GM12878 (cell line): Measurements from ENCODE around the gene BMI1. TPM values are rescaled to one million over a fixed set of nuclear protein-coding genes. Genes with fewer than 3 reads are reported as not detected.

Experiments
- ASH2L ChIP-seq: fragments of 300-600, 200-600 bp; sonication (generic); IDR thresholded peaks from 2 replicates; pipeline ENCODE4 v1.6.1; 2017; ENCODE audit warnings: low read depth, mild to moderate bottlenecking, borderline replicate concordance
- CHD1 ChIP-seq: IDR thresholded peaks from 2 replicates; pipeline ENCODE4 v1.6.1; 2012; ENCODE audit warnings: low read depth, low read length, improper control_type of control experiment
- CUX1 ChIP-seq: IDR thresholded peaks from 2 replicates; pipeline ENCODE4 v1.6.1; 2012; ENCODE audit warnings: improper control_type of control experiment, low read depth, low read length; ENCODE audit not compliant: insufficient replicate concordance
- ELK1 ChIP-seq: IDR thresholded peaks from 2 replicates; pipeline ENCODE4 v1.6.1; 2012; ENCODE audit warnings: low read depth, low read length, improper control_type of control experiment
- ESRRA ChIP-seq: IDR thresholded peaks from 2 replicates; pipeline ENCODE4 v1.6.1; 2012; ENCODE audit warnings: mild to moderate bottlenecking, low read length, improper control_type of control experiment
- IRF4 ChIP-seq: IDR thresholded peaks from 2 replicates; pipeline ENCODE4 v1.6.1; 2011; ENCODE audit warnings: low read depth, low read length
- JUND ChIP-seq: IDR thresholded peaks from 2 replicates; pipeline ENCODE4 v1.6.1; 2012; ENCODE audit warnings: low read depth, mild to moderate bottlenecking, low read length, improper control_type of control experiment, moderate library complexity
- NKRF ChIP-seq: fragments of 450-650 bp; conservative IDR thresholded peaks from 2 replicates; pipeline ENCODE4 v1.6.1; 2017; ENCODE audit warnings: mild to moderate bottlenecking, moderate library complexity
- PBX3 ChIP-seq: IDR thresholded peaks from 2 replicates; pipeline ENCODE4 v1.6.1; 2011; ENCODE audit warnings: mild to moderate bottlenecking, low read depth, low read length, moderate library complexity; ENCODE audit not compliant: insufficient replicate concordance
- RELB ChIP-seq: fragments of 450-650 bp; IDR thresholded peaks from 2 replicates; pipeline ENCODE4 v1.6.1; 2017; ENCODE audit warnings: low read depth, mild to moderate bottlenecking, moderate library complexity
- RUNX3 ChIP-seq: IDR thresholded peaks from 2 replicates; pipeline ENCODE4 v1.6.1; 2012; ENCODE audit warnings: low read length, inconsistent platforms
- SMAD1 ChIP-seq: fragments of 450-650 bp; IDR thresholded peaks from 2 replicates; pipeline ENCODE4 v1.6.1; 2018; ENCODE audit warnings: mild to moderate bottlenecking, low read depth; ENCODE audit not compliant: partially characterized antibody
- SMC3 ChIP-seq: IDR thresholded peaks from 2 replicates; pipeline ENCODE4 v1.6.1; 2011; ENCODE audit warnings: low read length, improper control_type of control experiment, borderline replicate concordance
- SPI1 ChIP-seq: IDR thresholded peaks from 2 replicates; pipeline ENCODE4 v1.6.1; 2011; ENCODE audit warnings: low read depth, mild to moderate bottlenecking, low read length, moderate library complexity, borderline replicate concordance; ENCODE audit not compliant: insufficient read depth
- SREBF2 ChIP-seq: IDR thresholded peaks from 2 replicates; pipeline ENCODE4 v1.6.1; 2012; ENCODE audit warnings: mild to moderate bottlenecking, low read length
- SUZ12 ChIP-seq: fragments of 200-600 bp; sonication (generic); IDR thresholded peaks from one replicate; pipeline ENCODE4 v1.6.1; 2018; ENCODE audit warnings: antibody characterized with exemption, mild to moderate bottlenecking; ENCODE audit not compliant: unreplicated experiment
- TARDBP ChIP-seq: IDR thresholded peaks from 2 replicates; pipeline ENCODE4 v1.6.1; 2016; ENCODE audit warnings: borderline replicate concordance
- ZZZ3 ChIP-seq: IDR thresholded peaks from 2 replicates; pipeline ENCODE4 v1.6.1; 2011; ENCODE audit warnings: low read depth; ENCODE audit not compliant: control insufficient read depth, insufficient read length
- polyA plus RNA-seq, 11 experiments: library from polyadenylated mRNA; depleted of rRNA in 4 of 11; unstranded in 6 of 11; stranded (reverse) in 5 of 11; fragments of >200 nt; fragmentation: Nextera tagmentation in 4 of 11; fragmentation: Illumina TruSeq in 1 of 11; extraction: Ambion mirVana in 4 of 11; extraction: Trizol in 1 of 11; gene quantifications; 1 replicate in 1 of 11; 2 replicates in 10 of 11; pipeline versions ENCODE4 v1.2.1 to v1.2.3, GENCODE V29; 2011 to 2016; ENCODE audit warnings: inconsistent platforms in 2 of 11, missing spikeins in 2 of 11, low read depth in 1 of 11
- total RNA-seq, 4 experiments: library from RNA; depleted of rRNA in 3 of 4; stranded (reverse); fragments of >200 nt in 3 of 4; fragmentation: Illumina TruSeq in 1 of 4; extraction: Trizol in 1 of 4; gene quantifications; 2 replicates each; pipeline versions ENCODE4 v1.2.1 to v1.2.3, GENCODE V29; 2013 to 2021

BMI1 gene
- total and polyA plus RNA-seq, 10 of the 15 experiments (the other 5 are each of a cell fraction or from before 2014, with no cell fraction given): 8.0 to 49.7 (median 25.8) TPM

GRCh38 chr10:22340329-22341189, 19.7 kb downstream of the BMI1 start (continued):
- TF ChIP-seq NKRF: peak; percentile 80
- TF ChIP-seq RUNX3: peak; percentile 15
- TF ChIP-seq ELK1: 0 out of 2 replicates have a peak, but pooled peaks have one; percentile 31
- no peak for TF ChIP-seq ESRRA
- no peak for TF ChIP-seq IRF4
- TF ChIP-seq PBX3: no peak
- no peak for TF ChIP-seq SMC3
- TF ChIP-seq CHD1: no peak
- no peak for TF ChIP-seq SPI1
- no peak for TF ChIP-seq TARDBP
- TF ChIP-seq SMAD1: no peak
- TF ChIP-seq CUX1: peak; percentile 70
- TF ChIP-seq RELB: 0 out of 2 replicates have a peak, but pooled peaks have one; percentile 36
- peak; percentile 87; the same call in 1 of the 2 replicates for TF ChIP-seq ASH2L
- no peak for TF ChIP-seq ZZZ3
- TF ChIP-seq SREBF2: no peak
- peak; percentile 58 for TF ChIP-seq SUZ12
- TF ChIP-seq JUND: no peak
